ENCODE measurements around the gene PHTF2. TPM values are rescaled to one million over a fixed set of nuclear protein-coding genes. Genes with fewer than 3 reads are reported as not detected.

The PHTF2 gene
- total RNA-seq, 1 experiment from 2014 or later = 26.7 TPM

GRCh38 chr7:77786741-77787140 lies 11.8 kb upstream of the PHTF2 start (continued):
- TF ChIP-seq REST (IDR thresholded peaks at IDR 0.05; ENCODE audit: low read depth) = no peak
- TF ChIP-seq CEBPB (IDR thresholded peaks at IDR 0.05; ENCODE audit: low read depth) = no peak

- H3K9ac ChIP-seq (ENCODE audit: low read length) = no peak overlapping the region
- RAD21 ChIA-PET (ENCODE audit: low non-redundant PET in 1 of 2, low total read pairs in 2 of 2, uncharacterized antibody in 2 of 2, unreplicated experiment in 2 of 2) = no interaction called here
- no peaks in the 10 kb centered on the region for H3K36me3 ChIP-seq (ENCODE audit: control insufficient read depth in 1 of 2, insufficient read depth in 2 of 2, low read length in 2 of 2)
- no peaks in the 10 kb centered on the region for H3K27me3 ChIP-seq (ENCODE audit: insufficient read depth, low read length)
- no peaks in the 10 kb centered on the region for H3K9me3 ChIP-seq (ENCODE audit: control insufficient read depth in 1 of 2, insufficient read depth in 1 of 2, low read depth in 1 of 2, low read length in 2 of 2)
- TF ChIP-seq ZFX (IDR thresholded peaks at IDR 0.05) = no peak
- no peak for TF ChIP-seq YY1 (IDR thresholded peaks at IDR 0.05; ENCODE audit: extremely low read depth, insufficient replicate concordance, low read depth, low read length)
- no peak for TF ChIP-seq MAX (IDR thresholded peaks at IDR 0.05)
- TF ChIP-seq TCF7L2 (IDR thresholded peaks at IDR 0.05; ENCODE audit: borderline replicate concordance, extremely low read depth, insufficient read depth, insufficient read length) = no peak
- TF ChIP-seq CBX3 (IDR thresholded peaks at IDR 0.05; ENCODE audit: low read depth) = no peak
- TF ChIP-seq SRF (IDR thresholded peaks at IDR 0.05; ENCODE audit: low read depth) = no peak
- TF ChIP-seq SIN3A (IDR thresholded peaks at IDR 0.05; ENCODE audit: low read depth) = no peak
- no peak for TF ChIP-seq REST (IDR thresholded peaks at IDR 0.05; ENCODE audit: low read depth)
- no peak for TF ChIP-seq EZH2 (IDR thresholded peaks at IDR 0.05)
- no peak for TF ChIP-seq RAD21 (IDR thresholded peaks at IDR 0.05; ENCODE audit: low read depth)
- no peak for TF ChIP-seq POLR2A (IDR thresholded peaks at IDR 0.05; ENCODE audit: borderline replicate concordance, extremely low read depth, insufficient read depth, insufficient read length)
- no peak for TF ChIP-seq POLR2AphosphoS5 (IDR thresholded peaks at IDR 0.05; ENCODE audit: low read depth, low read length)
- TF ChIP-seq ELF1 (IDR thresholded peaks at IDR 0.05; ENCODE audit: borderline replicate concordance, low read depth) = no peak
- no peak for TF ChIP-seq SP1 (IDR thresholded peaks at IDR 0.05; ENCODE audit: low read depth)
- TF ChIP-seq CEBPB (IDR thresholded peaks at IDR 0.05; ENCODE audit: low read depth) = no peak
- TF ChIP-seq CTCF (IDR thresholded peaks at IDR 0.05 in 2 of 3, conservative IDR thresholded peaks at IDR 0.05 in 1 of 3; ENCODE audit: borderline replicate concordance in 1 of 3, insufficient read depth in 1 of 3, low read depth in 2 of 3, low read length in 2 of 3) = no peak
- DNase-seq (ENCODE audit: low read depth, low spot score) = no peak
- intact Hi-C loops (cut with micrococcal nuclease) = no loop called here
- POLR2A ChIA-PET = no interaction called here
- no peaks in the 10 kb centered on the region for H3K4me1 ChIP-seq (ENCODE audit: control insufficient read depth in 1 of 2, insufficient read depth in 2 of 2, low read length in 2 of 2)
- BruUV-seq (replicated peaks) = no TSS peak
- no peak overlapping the region for H3K27ac ChIP-seq (ENCODE audit: low read depth, low read length)
- H3K9me2 ChIP-seq (ENCODE audit: insufficient read depth) = no peaks in the 10 kb centered on the region
- no peak overlapping the region for H2AFZ ChIP-seq (ENCODE audit: low read depth, low read length, poor library complexity, severe bottlenecking)
- no peak for ATAC-seq
- no peaks in the 10 kb centered on the region for H4K20me1 ChIP-seq (ENCODE audit: insufficient read depth)
- CTCF ChIA-PET = no interaction called here
- no peaks in the 10 kb centered on the region for H3K79me2 ChIP-seq (ENCODE audit: insufficient read depth, low read length)
- no peak overlapping the region for H3K4me3 ChIP-seq (replicated peaks in 1 of 2; ENCODE audit: low read depth in 1 of 2, low read length in 2 of 2)
- H3K4me2 ChIP-seq (ENCODE audit: low read length) = no peak overlapping the region
These were observed 10.2 kb upstream of the PHTF2 start for GRCh38 chr7:77788327-77788902.

Measured in HCT116 (cell line).